ENCODE data around the gene LPCAT3. TPM values are rescaled to one million over a fixed set of nuclear protein-coding genes. Genes with fewer than 3 reads are reported as not detected.

The LPCAT3 gene
- total RNA-seq, 1 experiment from 2014 or later: 16.3 TPM

- peak overlapping the region; percentile 84 for H2AFZ ChIP-seq (ENCODE audit: low read length)
- H3K4me3 ChIP-seq (ENCODE audit: low read length): no peak overlapping the region; the same call in 1 of the 2 replicates
- H4K20me1 ChIP-seq (ENCODE audit: low read length): no peaks in the 10 kb centered on the region
- peaks cover 21% of the 10 kb centered on the region for H3K36me3 ChIP-seq (ENCODE audit: low read depth, low read length)
- peaks cover 14% of the 10 kb centered on the region for H3K4me1 ChIP-seq (ENCODE audit: insufficient read depth, low read length)
- peak overlapping the region; percentile 70 for H3K27ac ChIP-seq (ENCODE audit: low read length)
- DNase-seq: no peak
- peak overlapping the region; percentile 36; the same call in 1 of the 2 replicates for H3K4me2 ChIP-seq (ENCODE audit: low read length)
- POLR2A ChIA-PET (ENCODE audit: unreplicated experiment): no interaction called here
- H3F3A ChIP-seq (ENCODE audit: low read length, unreplicated experiment): peaks cover 4% of the 10 kb centered on the region
- intact Hi-C loops (cut with micrococcal nuclease): no loop called here
- H3K9me2 ChIP-seq (replicated peaks; ENCODE audit: low read length): no peaks in the 10 kb centered on the region
- TF ChIP-seq EZH2 (IDR thresholded peaks at IDR 0.05; ENCODE audit: low read length, unreplicated experiment) (no peak), CTCF (conservative IDR thresholded peaks at IDR 0.05; ENCODE audit: low read depth, low read length) (peak; percentile 5; the same call in 1 of the 2 replicates)
- no peak for ATAC-seq
- peak overlapping the region; percentile 55 for H3K9ac ChIP-seq (ENCODE audit: low read length)
- no peaks in the 10 kb centered on the region for H3K27me3 ChIP-seq (ENCODE audit: low read length)
- CTCF ChIA-PET: interaction anchor here (2.5 kb wide), 1 partner anchor 18 kb away, joined by 10 read pairs; the partner anchor contains the start of genes C12orf57 and RNU7-1
- no peaks in the 10 kb centered on the region; the same call in 1 of the 2 replicates for H3K79me2 ChIP-seq (ENCODE audit: low read length)
- BruUV-seq (replicated peaks): no TSS peak
- H3K9me3 ChIP-seq (ENCODE audit: low read length): no peaks in the 10 kb centered on the region
These were observed 55.8 kb downstream of the LPCAT3 start for GRCh38 chr12:6962285-6963015.

GRCh38 chr12:6961695-6962284 is 56.5 kb downstream of the LPCAT3 start:
- Histone ChIP-seq H3K36me3 (ENCODE audit: low read depth, low read length) (peaks cover 15% of the 10 kb centered on the region), H4K20me1 (ENCODE audit: low read length) (no peaks in the 10 kb centered on the region), H3K4me1 (ENCODE audit: insufficient read depth, low read length) (peaks cover 14% of the 10 kb centered on the region), H3K9me3 (ENCODE audit: low read length) (no peaks in the 10 kb centered on the region), H3K27ac (ENCODE audit: low read length) (peak overlapping the region; percentile 70), H2AFZ (ENCODE audit: low read length) (peak overlapping the region; percentile 84), H3F3A (ENCODE audit: low read length, unreplicated experiment) (peaks cover 4% of the 10 kb centered on the region), H3K9ac (ENCODE audit: low read length) (peak overlapping the region; percentile 55), H3K4me3 (ENCODE audit: low read length) (no peak overlapping the region; the same call in 1 of the 2 replicates), H3K79me2 (ENCODE audit: low read length) (no peaks in the 10 kb centered on the region), H3K9me2 (replicated peaks; ENCODE audit: low read length) (no peaks in the 10 kb centered on the region), H3K27me3 (ENCODE audit: low read length) (no peaks in the 10 kb centered on the region), H3K4me2 (ENCODE audit: low read length) (peak overlapping the region; percentile 36; the same call in 1 of the 2 replicates)
- TF ChIP-seq EZH2 (IDR thresholded peaks at IDR 0.05; ENCODE audit: low read length, unreplicated experiment): no peak
- TF ChIP-seq CTCF (conservative IDR thresholded peaks at IDR 0.05; ENCODE audit: low read depth, low read length): peak; percentile 63
- ATAC-seq (peak; percentile 56), DNase-seq (peak; percentile 61)
- intact Hi-C loops (cut with micrococcal nuclease): no loop called here
- no TSS peak for BruUV-seq (replicated peaks)
- ChIA-PET CTCF (interaction anchor here (2.5 kb wide), 1 partner anchor 18 kb away, joined by 10 read pairs; the partner anchor contains the start of genes C12orf57 and RNU7-1), POLR2A (ENCODE audit: unreplicated experiment) (interaction anchor here (0.5 kb wide), 1 partner anchor 748 kb away, joined by 3 read pairs; no protein-coding TSS in a partner anchor)

All from PC-3 (cell line).